SK-N-MC (cell line): ENCODE results near the gene DAB2IP.

Experiments used
- DNase-seq: peaks from one replicate; pipeline ENCODE4 v3.0.0-alpha.2; 2011; ENCODE audit warnings: low read depth, low spot score
- H3K27ac ChIP-seq: fragments of 200-600 bp; sonication (generic); 2 replicates; pipeline ENCODE4 v1.5.1; 2016; ENCODE audit warnings: mixed run types
- H3K36me3 ChIP-seq: fragments of 200-600 bp; sonication (generic); 2 replicates; pipeline ENCODE4 v1.6.1; 2017; ENCODE audit warnings: antibody characterized with exemption, low read length, mixed read lengths; ENCODE audit not compliant: insufficient read depth
- H3K4me3 ChIP-seq: fragments of 200-600 bp; sonication (generic); 2 replicates; pipeline ENCODE4 v1.5.1; 2016
- H3K9ac ChIP-seq: fragments of 200-600 bp; sonication (generic); 2 replicates; pipeline ENCODE4 v1.8.0; 2017; ENCODE audit warnings: mixed run types, mixed read lengths; ENCODE audit not compliant: insufficient read length
- H3K9me3 ChIP-seq: fragments of 200-600 bp; sonication (generic); 2 replicates; pipeline ENCODE4 v1.6.1; 2017; ENCODE audit warnings: low read depth, mild to moderate bottlenecking, antibody characterized with exemption, low read length, moderate library complexity, mixed read lengths
- EZH2 ChIP-seq: fragments of 200-600 bp; sonication (generic); IDR thresholded peaks from one replicate; pipeline ENCODE4 v1.6.1; 2017; ENCODE audit warnings: antibody characterized with exemption
- FOXP2 ChIP-seq: optimal IDR thresholded peaks from 2 replicates; pipeline ENCODE3; 2011; ENCODE audit warnings: mild to moderate bottlenecking, moderate library complexity; ENCODE audit not compliant: insufficient read depth; ENCODE audit errors: extremely low read length, control extremely low read depth
- POLR2AphosphoS5 ChIP-seq: IDR thresholded peaks from 2 replicates; pipeline ENCODE4 v1.6.1; 2012; ENCODE audit warnings: mild to moderate bottlenecking, low read depth, low read length, borderline replicate concordance

Gene DAB2IP

GRCh38 chr9:121660876-121661275 lies 9.4 kb downstream of the DAB2IP start:
- Histone ChIP-seq H3K9me3 (no peaks in the 10 kb centered on the region), H3K9ac (no peak overlapping the region), H3K27ac (no peak overlapping the region), H3K36me3 (peaks cover 15% of the 10 kb centered on the region; the same call in 1 of the 2 replicates), H3K4me3 (no peak overlapping the region)
- TF ChIP-seq EZH2 (no peak), POLR2AphosphoS5 (no peak), FOXP2 (no peak)
- no peak for DNase-seq

- H3K9me3 ChIP-seq, result no peaks in the 10 kb centered on the region
- TF ChIP-seq FOXP2 (no peak), EZH2 (no peak), POLR2AphosphoS5 (no peak)
- no peak overlapping the region for H3K27ac ChIP-seq
- no peak overlapping the region for H3K9ac ChIP-seq
- no peak overlapping the region for H3K4me3 ChIP-seq
- no peak for DNase-seq
- H3K36me3 ChIP-seq, result peaks cover 13% of the 10 kb centered on the region; the same call in 1 of the 2 replicates
Measured at GRCh38 chr9:121661328-121661727, 9.9 kb downstream of the DAB2IP start.

GRCh38 chr9:121662359-121662758 lies 10.9 kb downstream of the DAB2IP start:
- H3K36me3 ChIP-seq, result peaks cover 8% of the 10 kb centered on the region; the same call in 1 of the 2 replicates
- H3K27ac ChIP-seq, result no peak overlapping the region
- no peak for TF ChIP-seq FOXP2
- no peak for TF ChIP-seq POLR2AphosphoS5
- no peak for TF ChIP-seq EZH2
- H3K9me3 ChIP-seq, result no peaks in the 10 kb centered on the region
- H3K9ac ChIP-seq, result no peak overlapping the region
- H3K4me3 ChIP-seq, result no peak overlapping the region
- no peak for DNase-seq

- Histone ChIP-seq H3K27ac (no peak overlapping the region), H3K4me3 (no peak overlapping the region), H3K9me3 (no peaks in the 10 kb centered on the region), H3K36me3 (peaks cover 13% of the 10 kb centered on the region; the same call in 1 of the 2 replicates), H3K9ac (no peak overlapping the region)
- TF ChIP-seq EZH2, result no peak
- no peak for TF ChIP-seq POLR2AphosphoS5
- TF ChIP-seq FOXP2, result no peak
- no peak for DNase-seq
Measured at GRCh38 chr9:121662891-121663580, 11.6 kb downstream of the DAB2IP start.

GRCh38 chr9:121663591-121663990 lies 12.2 kb downstream of the DAB2IP start:
- TF ChIP-seq FOXP2 (no peak), EZH2 (no peak), POLR2AphosphoS5 (no peak)
- Histone ChIP-seq H3K27ac (no peak overlapping the region), H3K4me3 (no peak overlapping the region), H3K9me3 (no peaks in the 10 kb centered on the region), H3K9ac (no peak overlapping the region), H3K36me3 (peaks cover 12% of the 10 kb centered on the region; the same call in 1 of the 2 replicates)
- no peak for DNase-seq

GRCh38 chr9:121666294-121666693 lies 14.9 kb downstream of the DAB2IP start:
- no peaks in the 10 kb centered on the region for H3K9me3 ChIP-seq
- no peak for TF ChIP-seq EZH2
- TF ChIP-seq POLR2AphosphoS5, result no peak
- no peak for TF ChIP-seq FOXP2
- H3K4me3 ChIP-seq, result no peak overlapping the region
- H3K36me3 ChIP-seq, result peaks cover 21% of the 10 kb centered on the region; the same call in 1 of the 2 replicates
- DNase-seq, result no peak
- H3K27ac ChIP-seq, result no peak overlapping the region
- no peak overlapping the region for H3K9ac ChIP-seq

- no peak overlapping the region for H3K9ac ChIP-seq
- peaks cover 21% of the 10 kb centered on the region; the same call in 1 of the 2 replicates for H3K36me3 ChIP-seq
- H3K27ac ChIP-seq, result no peak overlapping the region
- H3K9me3 ChIP-seq, result no peaks in the 10 kb centered on the region
- H3K4me3 ChIP-seq, result no peak overlapping the region
- TF ChIP-seq EZH2, result no peak
- no peak for TF ChIP-seq POLR2AphosphoS5
- no peak for TF ChIP-seq FOXP2
- DNase-seq, result no peak
Measured at GRCh38 chr9:121667214-121667613, 15.8 kb downstream of the DAB2IP start.

- no peak for DNase-seq
- H3K9me3 ChIP-seq, result no peaks in the 10 kb centered on the region
Measured at GRCh38 chr9:121667890-121668289, 16.5 kb downstream of the DAB2IP start.

More at GRCh38 chr9:121667890-121668289, 16.5 kb downstream of the DAB2IP start:
- Histone ChIP-seq H3K4me3 (no peak overlapping the region), H3K9ac (no peak overlapping the region), H3K36me3 (peaks cover 21% of the 10 kb centered on the region; the same call in 1 of the 2 replicates), H3K27ac (no peak overlapping the region)
- no peak for TF ChIP-seq POLR2AphosphoS5
- TF ChIP-seq EZH2, result no peak
- no peak for TF ChIP-seq FOXP2
